ENCODE measurements around the gene MYO18A. TPM values are rescaled to one million over a fixed set of nuclear protein-coding genes. Genes with fewer than 3 reads are reported as not detected.

Gene MYO18A
- total and polyA plus RNA-seq, 9 donors = 23.0 to 53.9 (median 31.7) TPM

GRCh38 chr17:29102741-29103181, 77.4 kb downstream of the MYO18A start:
- H3K4me3 ChIP-seq = no peak overlapping the region
- no peaks in the 10 kb centered on the region for H3K27me3 ChIP-seq
- H3K27ac ChIP-seq = no peak overlapping the region
- no peaks in the 10 kb centered on the region for H3K4me1 ChIP-seq (ENCODE audit: insufficient read depth)
- DNase-seq = no peak
- WGBS, 3 donors = 84 to 89% (median 88%) methylated on average over 11 of the region's 11 CpGs
- TF ChIP-seq CTCF (IDR thresholded peaks at IDR 0.05) = no peak
- TF ChIP-seq POLR2A (IDR thresholded peaks at IDR 0.05) = no peak
- TF ChIP-seq EP300 (IDR thresholded peaks at IDR 0.05) = no peak
- H3K9me3 ChIP-seq = no peaks in the 10 kb centered on the region
- intact Hi-C loops (cut with DNase I) = no loop called here
- H3K36me3 ChIP-seq = no peaks in the 10 kb centered on the region

DNA sequence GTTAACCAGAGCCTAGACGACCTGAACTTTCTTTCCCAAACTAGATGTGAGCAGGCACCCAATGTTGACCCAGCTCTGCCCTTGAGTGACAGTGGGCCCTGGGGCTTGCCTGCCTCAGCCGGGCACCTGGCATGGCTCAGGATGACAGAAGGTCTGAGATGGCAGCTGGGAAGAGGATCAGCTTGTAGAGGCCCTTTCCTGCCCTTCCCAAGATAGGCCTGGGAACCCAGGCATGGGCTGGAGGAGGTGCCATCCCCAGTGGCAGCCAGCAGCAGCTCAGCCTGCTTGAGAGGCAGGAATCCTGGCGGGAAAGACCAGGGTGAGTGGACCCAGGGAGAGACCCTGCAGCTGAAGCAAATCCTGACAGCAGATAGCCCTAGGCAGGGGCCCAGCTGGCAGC, 78.2 kb downstream of the MYO18A start:
- intact Hi-C loops (cut with DNase I) = no loop called here
- Histone ChIP-seq H3K9me3 (no peaks in the 10 kb centered on the region), H3K4me1 (ENCODE audit: insufficient read depth) (no peaks in the 10 kb centered on the region), H3K27me3 (no peaks in the 10 kb centered on the region), H3K36me3 (no peaks in the 10 kb centered on the region), H3K4me3 (no peak overlapping the region), H3K27ac (no peak overlapping the region)
- 86 to 94% (median 94%) methylated on average over 3 of the region's 3 CpGs for WGBS, 3 donors
- TF ChIP-seq CTCF (IDR thresholded peaks at IDR 0.05) (no peak), POLR2A (IDR thresholded peaks at IDR 0.05) (no peak), EP300 (IDR thresholded peaks at IDR 0.05) (no peak)
- no peak for DNase-seq

DNA sequence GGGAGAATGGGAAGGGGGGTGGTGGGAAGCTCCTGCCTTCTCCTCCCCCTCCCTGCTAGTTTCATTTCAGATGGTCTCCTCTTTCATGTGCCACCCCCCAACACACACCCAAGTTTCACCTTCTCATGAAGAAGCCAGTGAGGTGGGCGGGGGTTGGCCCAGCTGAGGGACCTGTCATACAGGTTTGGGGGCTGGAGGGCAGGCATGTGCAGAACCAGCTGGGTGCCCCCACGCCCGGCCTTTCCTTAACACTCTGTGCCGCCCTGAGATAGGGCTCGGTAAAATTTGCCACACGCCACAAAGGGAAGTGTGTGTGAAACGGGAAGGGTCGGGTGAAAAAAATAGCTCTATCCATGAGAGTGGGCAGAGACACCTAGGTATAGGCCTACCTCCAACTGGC, 79.9 kb downstream of the MYO18A start:
- H3K9me3 ChIP-seq = no peaks in the 10 kb centered on the region
- no peaks in the 10 kb centered on the region for H3K36me3 ChIP-seq
- no peaks in the 10 kb centered on the region for H3K4me1 ChIP-seq (ENCODE audit: insufficient read depth)
- intact Hi-C loops (cut with DNase I) = no loop called here
- H3K27ac ChIP-seq = no peak overlapping the region
- no peaks in the 10 kb centered on the region for H3K27me3 ChIP-seq
- DNase-seq = no peak
- TF ChIP-seq CTCF (IDR thresholded peaks at IDR 0.05) (no peak), POLR2A (IDR thresholded peaks at IDR 0.05) (no peak), EP300 (IDR thresholded peaks at IDR 0.05) (no peak)
- 85 to 92% (median 89%) methylated on average over 8 of the region's 8 CpGs for WGBS, 3 donors
- no peak overlapping the region for H3K4me3 ChIP-seq

GRCh38 chr17:29099527-29099926, 80.7 kb downstream of the MYO18A start:
- no peaks in the 10 kb centered on the region for H3K36me3 ChIP-seq
- intact Hi-C loops (cut with DNase I) = no loop called here
- 91 to 95% (median 92%) methylated on average over 5 of the region's 5 CpGs for WGBS, 3 donors

More at GRCh38 chr17:29099527-29099926, 80.7 kb downstream of the MYO18A start:
- TF ChIP-seq POLR2A (IDR thresholded peaks at IDR 0.05) (no peak), CTCF (IDR thresholded peaks at IDR 0.05) (no peak), EP300 (IDR thresholded peaks at IDR 0.05) (no peak)
- Histone ChIP-seq H3K4me3 (no peak overlapping the region), H3K27ac (no peak overlapping the region), H3K4me1 (ENCODE audit: insufficient read depth) (no peaks in the 10 kb centered on the region), H3K9me3 (no peaks in the 10 kb centered on the region), H3K27me3 (no peaks in the 10 kb centered on the region)
- DNase-seq = no peak
